Measurements from ENCODE around the gene ARHGAP33.

- TF ChIP-seq CTCF (conservative IDR thresholded peaks at IDR 0.05; ENCODE audit: low read length), result no peak
- no peak for TF ChIP-seq EZH2phosphoT487 (IDR thresholded peaks at IDR 0.05; ENCODE audit: borderline replicate concordance)
Measured at GRCh38 chr19:35782589-35782988, 7.2 kb downstream of the ARHGAP33 start.

All from Loucy (cell line).